ENCODE data around the gene EDEM2.

Gene EDEM2

DNA sequence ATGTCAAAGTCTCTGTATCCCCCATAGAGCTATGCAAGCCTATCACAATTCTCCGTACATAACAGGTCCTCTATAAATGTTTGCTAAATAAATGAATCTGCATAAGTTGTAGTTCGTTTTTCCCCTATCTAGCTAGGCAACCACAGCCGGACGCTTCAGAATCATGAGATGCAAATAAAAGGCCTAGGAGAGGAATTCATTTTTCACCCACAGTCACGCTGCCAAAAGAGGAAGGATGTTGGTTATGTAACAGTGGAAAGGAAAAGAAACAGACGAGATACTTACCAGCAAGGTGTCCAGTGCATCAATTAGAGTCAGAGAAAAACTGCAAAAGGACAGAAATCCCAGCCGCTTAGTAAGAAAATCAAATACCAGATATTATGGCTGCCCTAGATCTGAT, 2.4 kb downstream of the EDEM2 start:
- Histone ChIP-seq H3K4me1 (ENCODE audit: control insufficient read depth, insufficient read depth, low read length) (peaks cover 13% of the 10 kb centered on the region), H3K36me3 (ENCODE audit: insufficient read depth, low read length) (peaks cover 20% of the 10 kb centered on the region), H3K9me3 (replicated peaks; ENCODE audit: low read length) (no peaks in the 10 kb centered on the region), H3K4me3 (ENCODE audit: low read length) (no peak overlapping the region), H3K9ac (ENCODE audit: low read depth, low read length) (no peak overlapping the region), H3K4me2 (ENCODE audit: low read length) (no peak overlapping the region), H3K27me3 (ENCODE audit: control insufficient read depth, insufficient read depth, low read length) (no peaks in the 10 kb centered on the region)

DNA sequence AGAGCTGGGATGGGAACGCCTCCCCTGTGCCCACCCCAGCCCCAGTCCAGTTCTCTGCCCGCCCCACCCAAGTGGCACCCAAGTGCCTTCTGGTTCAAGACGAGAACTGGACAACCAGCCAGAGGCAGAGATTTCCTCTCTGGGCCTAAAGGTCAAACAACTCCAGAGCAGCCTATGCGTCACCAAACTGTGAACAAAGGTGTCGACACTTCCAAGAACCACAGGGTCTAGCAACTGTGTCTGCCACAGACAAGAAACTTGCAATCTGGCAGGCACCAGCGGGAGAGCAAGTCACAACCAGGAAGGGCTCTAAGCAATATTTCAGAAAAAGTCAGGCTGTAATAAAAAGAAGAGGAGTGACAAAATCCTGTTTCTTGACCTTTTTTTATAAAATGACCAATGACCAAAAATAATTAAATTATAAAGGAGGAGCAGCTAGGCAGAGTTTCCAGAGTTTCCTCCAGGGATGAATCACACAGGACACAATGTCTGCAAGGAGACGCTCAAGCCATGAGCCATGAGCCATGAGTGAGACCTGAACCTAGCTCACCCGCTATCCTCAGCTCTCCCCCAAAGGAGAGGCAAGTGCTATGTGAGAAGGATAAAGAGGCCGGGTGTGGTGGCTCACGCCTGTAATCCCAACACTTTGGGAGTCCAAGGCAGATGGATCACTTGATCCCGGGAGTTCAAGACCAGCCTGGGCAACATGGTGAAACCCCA, 11.1 kb downstream of the EDEM2 start:
- H3K4me2 ChIP-seq (ENCODE audit: low read length): no peak overlapping the region
- peaks cover 36% of the 10 kb centered on the region for H3K36me3 ChIP-seq (ENCODE audit: insufficient read depth, low read length)
- no peaks in the 10 kb centered on the region for H3K27me3 ChIP-seq (ENCODE audit: control insufficient read depth, insufficient read depth, low read length)
- H3K9me3 ChIP-seq (replicated peaks; ENCODE audit: low read length): no peaks in the 10 kb centered on the region
- no peak overlapping the region for H3K9ac ChIP-seq (ENCODE audit: low read depth, low read length)
- H3K4me1 ChIP-seq (ENCODE audit: control insufficient read depth, insufficient read depth, low read length): peaks cover 6% of the 10 kb centered on the region
- H3K4me3 ChIP-seq (ENCODE audit: low read length): no peak overlapping the region

DNA sequence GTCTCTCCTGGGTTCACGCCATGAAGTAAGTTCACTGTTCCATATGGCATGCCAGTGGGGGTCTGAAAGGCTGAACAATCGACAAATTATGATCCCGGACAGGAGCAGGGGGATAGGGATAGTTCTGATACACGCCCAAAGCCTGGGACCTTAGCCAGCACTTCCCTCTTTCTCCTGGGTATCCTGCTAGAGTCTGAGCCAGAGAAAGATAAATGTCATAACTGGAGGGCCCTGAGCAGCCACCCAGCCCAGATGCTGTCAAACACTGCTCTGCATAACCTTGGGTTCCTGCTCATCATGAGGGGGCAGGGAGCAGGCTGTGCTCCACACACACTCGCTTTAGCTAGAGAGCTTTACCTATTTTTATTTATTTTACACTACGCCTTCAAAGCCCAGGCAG, 12.3 kb downstream of the EDEM2 start:
- Histone ChIP-seq H3K27me3 (ENCODE audit: control insufficient read depth, insufficient read depth, low read length) (no peaks in the 10 kb centered on the region), H3K4me3 (ENCODE audit: low read length) (no peak overlapping the region), H3K4me2 (ENCODE audit: low read length) (no peak overlapping the region), H3K9me3 (replicated peaks; ENCODE audit: low read length) (no peaks in the 10 kb centered on the region), H3K9ac (ENCODE audit: low read depth, low read length) (no peak overlapping the region), H3K4me1 (ENCODE audit: control insufficient read depth, insufficient read depth, low read length) (peaks cover 6% of the 10 kb centered on the region), H3K36me3 (ENCODE audit: insufficient read depth, low read length) (peaks cover 44% of the 10 kb centered on the region)

DNA sequence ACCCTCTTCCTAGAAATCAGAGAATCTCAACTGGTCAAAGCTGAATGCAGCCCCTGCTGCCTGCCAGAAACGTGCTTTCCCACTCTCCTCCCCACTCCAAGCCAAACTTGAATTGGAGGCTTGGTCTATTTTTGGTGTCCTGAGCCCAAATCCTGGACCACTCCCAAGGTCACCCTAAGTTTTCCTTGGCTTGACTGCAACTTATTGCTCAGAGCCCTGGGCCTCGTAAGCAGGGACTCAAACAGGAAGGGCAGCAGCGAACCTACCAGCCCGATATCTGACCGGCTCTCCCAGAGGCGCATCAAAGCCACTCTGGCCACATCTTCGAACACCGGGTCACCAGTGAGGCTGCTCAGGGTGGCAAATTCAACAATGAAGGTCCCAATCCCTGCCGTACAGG, 12.7 kb downstream of the EDEM2 start:
- H3K9ac ChIP-seq (ENCODE audit: low read depth, low read length): no peak overlapping the region
- peaks cover 44% of the 10 kb centered on the region for H3K36me3 ChIP-seq (ENCODE audit: insufficient read depth, low read length)
- H3K27me3 ChIP-seq (ENCODE audit: control insufficient read depth, insufficient read depth, low read length): no peaks in the 10 kb centered on the region
- no peaks in the 10 kb centered on the region for H3K9me3 ChIP-seq (replicated peaks; ENCODE audit: low read length)
- peaks cover 10% of the 10 kb centered on the region for H3K4me1 ChIP-seq (ENCODE audit: control insufficient read depth, insufficient read depth, low read length)
- no peak overlapping the region for H3K4me2 ChIP-seq (ENCODE audit: low read length)
- no peak overlapping the region for H3K4me3 ChIP-seq (ENCODE audit: low read length)

DNA sequence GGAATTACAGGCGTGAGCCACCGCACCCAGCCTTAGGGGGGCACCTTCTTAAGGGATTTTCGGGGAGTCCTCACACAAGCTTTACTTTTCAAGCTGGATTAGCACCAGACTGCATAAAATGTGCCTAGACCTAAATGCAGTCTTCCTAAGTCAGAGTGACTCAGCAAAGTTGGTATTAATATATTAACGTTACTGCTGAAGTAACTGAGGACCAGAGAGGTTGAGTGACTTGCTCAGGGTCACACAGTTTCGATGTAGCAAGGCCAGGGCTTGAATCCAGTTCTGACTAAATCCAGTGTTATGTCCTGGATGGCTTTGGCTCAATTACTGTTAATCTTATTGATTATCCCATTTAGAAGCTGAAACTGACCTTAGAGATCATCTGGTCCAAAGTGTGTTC, 13.4 kb downstream of the EDEM2 start:
- peaks cover 13% of the 10 kb centered on the region for H3K4me1 ChIP-seq (ENCODE audit: control insufficient read depth, insufficient read depth, low read length)
- H3K4me2 ChIP-seq (ENCODE audit: low read length): no peak overlapping the region
- H3K36me3 ChIP-seq (ENCODE audit: insufficient read depth, low read length): peaks cover 44% of the 10 kb centered on the region
- H3K27me3 ChIP-seq (ENCODE audit: control insufficient read depth, insufficient read depth, low read length): no peaks in the 10 kb centered on the region
- H3K9me3 ChIP-seq (replicated peaks; ENCODE audit: low read length): no peaks in the 10 kb centered on the region
- no peak overlapping the region for H3K9ac ChIP-seq (ENCODE audit: low read depth, low read length)
- no peak overlapping the region for H3K4me3 ChIP-seq (ENCODE audit: low read length)

DNA sequence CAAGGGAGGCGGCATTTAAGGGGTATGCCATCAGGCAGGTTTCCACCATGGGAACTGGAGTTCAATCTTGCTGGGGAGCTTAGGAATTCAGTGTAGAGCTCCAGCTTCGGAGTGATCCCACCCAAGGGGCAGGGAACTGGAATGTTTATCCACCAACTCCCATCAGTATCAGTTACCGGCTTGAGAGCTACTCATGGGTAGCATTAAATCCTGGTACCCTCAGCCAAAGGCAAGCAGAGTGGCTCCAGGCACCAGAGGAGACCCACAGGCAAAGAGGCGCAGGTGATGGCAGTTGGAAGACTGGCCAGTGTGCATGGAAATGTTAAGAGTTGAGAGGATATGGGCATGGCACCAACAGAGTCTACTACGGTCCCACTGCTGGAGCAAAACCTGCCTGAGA, 14.1 kb downstream of the EDEM2 start:
- no peak overlapping the region for H3K9ac ChIP-seq (ENCODE audit: low read depth, low read length)
- H3K4me1 ChIP-seq (ENCODE audit: control insufficient read depth, insufficient read depth, low read length): peaks cover 13% of the 10 kb centered on the region
- H3K36me3 ChIP-seq (ENCODE audit: insufficient read depth, low read length): peaks cover 41% of the 10 kb centered on the region
- no peak overlapping the region for H3K4me2 ChIP-seq (ENCODE audit: low read length)
- no peak overlapping the region for H3K4me3 ChIP-seq (ENCODE audit: low read length)
- H3K9me3 ChIP-seq (replicated peaks; ENCODE audit: low read length): no peaks in the 10 kb centered on the region
- H3K27me3 ChIP-seq (ENCODE audit: control insufficient read depth, insufficient read depth, low read length): no peaks in the 10 kb centered on the region

DNA sequence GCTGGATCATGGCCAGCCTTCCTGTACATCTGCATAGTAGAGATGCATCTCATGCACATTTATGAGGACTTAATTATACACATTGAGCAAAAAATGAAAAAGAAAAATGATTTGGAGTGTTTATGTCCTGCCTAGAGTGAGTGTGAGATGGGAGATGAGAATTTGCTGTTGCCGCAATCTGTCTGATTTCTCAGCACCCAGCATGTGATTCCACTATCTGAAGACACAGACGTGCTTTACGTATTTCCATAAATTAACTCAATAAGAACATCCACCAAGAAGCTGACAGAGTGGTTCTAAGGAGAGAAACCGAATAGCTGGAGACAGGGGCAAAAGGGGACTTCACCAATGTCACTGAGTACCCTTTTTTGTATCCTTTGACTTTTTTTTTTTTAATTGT, 15.2 kb downstream of the EDEM2 start:
- H3K36me3 ChIP-seq (ENCODE audit: insufficient read depth, low read length): peaks cover 33% of the 10 kb centered on the region
- no peaks in the 10 kb centered on the region for H3K9me3 ChIP-seq (replicated peaks; ENCODE audit: low read length)
- no peak overlapping the region for H3K4me3 ChIP-seq (ENCODE audit: low read length)
- no peak overlapping the region for H3K4me2 ChIP-seq (ENCODE audit: low read length)
- no peaks in the 10 kb centered on the region for H3K27me3 ChIP-seq (ENCODE audit: control insufficient read depth, insufficient read depth, low read length)
- peaks cover 13% of the 10 kb centered on the region for H3K4me1 ChIP-seq (ENCODE audit: control insufficient read depth, insufficient read depth, low read length)
- no peak overlapping the region for H3K9ac ChIP-seq (ENCODE audit: low read depth, low read length)

DNA sequence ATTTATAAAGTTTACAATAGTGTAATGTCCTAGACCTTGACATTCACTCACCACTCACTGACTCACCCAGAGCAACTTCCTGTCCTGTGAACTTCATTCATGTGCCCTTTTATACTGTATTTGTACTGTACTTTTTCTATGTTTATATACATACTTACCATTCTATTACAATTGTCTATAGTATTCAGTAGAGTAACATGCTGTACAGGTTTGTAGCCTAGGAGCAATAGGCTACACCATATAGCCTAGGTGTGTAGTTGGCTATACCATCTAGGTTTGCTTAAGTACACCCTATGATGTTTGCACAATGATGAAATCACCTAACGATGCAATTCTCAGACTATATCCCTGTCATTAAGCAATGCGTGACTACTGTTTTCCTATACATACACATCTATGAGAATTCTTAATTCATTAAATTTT, 17.5 kb downstream of the EDEM2 start:
- H3K9me3 ChIP-seq (replicated peaks; ENCODE audit: low read length): no peaks in the 10 kb centered on the region
- H3K27me3 ChIP-seq (ENCODE audit: control insufficient read depth, insufficient read depth, low read length): no peaks in the 10 kb centered on the region
- no peak overlapping the region for H3K9ac ChIP-seq (ENCODE audit: low read depth, low read length)
- peaks cover 36% of the 10 kb centered on the region for H3K36me3 ChIP-seq (ENCODE audit: insufficient read depth, low read length)
- H3K4me2 ChIP-seq (ENCODE audit: low read length): no peak overlapping the region
- H3K4me1 ChIP-seq (ENCODE audit: control insufficient read depth, insufficient read depth, low read length): peaks cover 8% of the 10 kb centered on the region
- H3K4me3 ChIP-seq (ENCODE audit: low read length): no peak overlapping the region

DNA sequence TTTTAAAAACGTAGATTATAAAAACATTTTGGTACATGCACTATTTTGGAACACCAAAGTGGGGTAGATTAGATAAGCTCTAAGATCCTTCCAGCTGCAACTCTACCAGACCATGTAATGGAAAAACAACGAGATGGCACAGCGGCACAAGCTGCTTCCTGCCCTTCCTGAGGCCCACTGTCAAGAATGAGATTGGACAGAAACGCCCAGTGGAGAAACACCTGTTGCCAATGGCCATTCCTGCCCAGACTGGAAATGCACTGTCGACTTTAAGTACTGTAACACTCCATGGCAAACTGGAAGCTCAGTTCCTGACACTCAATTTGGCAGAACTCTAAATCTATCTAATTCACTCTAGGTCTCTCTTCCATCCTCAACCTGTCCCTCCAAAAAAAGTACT, 21.4 kb downstream of the EDEM2 start:
- Histone ChIP-seq H3K9me3 (replicated peaks; ENCODE audit: low read length) (no peaks in the 10 kb centered on the region), H3K4me2 (ENCODE audit: low read length) (no peak overlapping the region), H3K4me3 (ENCODE audit: low read length) (no peak overlapping the region), H3K27me3 (ENCODE audit: control insufficient read depth, insufficient read depth, low read length) (no peaks in the 10 kb centered on the region), H3K36me3 (ENCODE audit: insufficient read depth, low read length) (peaks cover 37% of the 10 kb centered on the region), H3K4me1 (ENCODE audit: control insufficient read depth, insufficient read depth, low read length) (peaks cover 6% of the 10 kb centered on the region), H3K9ac (ENCODE audit: low read depth, low read length) (no peak overlapping the region)

DNA sequence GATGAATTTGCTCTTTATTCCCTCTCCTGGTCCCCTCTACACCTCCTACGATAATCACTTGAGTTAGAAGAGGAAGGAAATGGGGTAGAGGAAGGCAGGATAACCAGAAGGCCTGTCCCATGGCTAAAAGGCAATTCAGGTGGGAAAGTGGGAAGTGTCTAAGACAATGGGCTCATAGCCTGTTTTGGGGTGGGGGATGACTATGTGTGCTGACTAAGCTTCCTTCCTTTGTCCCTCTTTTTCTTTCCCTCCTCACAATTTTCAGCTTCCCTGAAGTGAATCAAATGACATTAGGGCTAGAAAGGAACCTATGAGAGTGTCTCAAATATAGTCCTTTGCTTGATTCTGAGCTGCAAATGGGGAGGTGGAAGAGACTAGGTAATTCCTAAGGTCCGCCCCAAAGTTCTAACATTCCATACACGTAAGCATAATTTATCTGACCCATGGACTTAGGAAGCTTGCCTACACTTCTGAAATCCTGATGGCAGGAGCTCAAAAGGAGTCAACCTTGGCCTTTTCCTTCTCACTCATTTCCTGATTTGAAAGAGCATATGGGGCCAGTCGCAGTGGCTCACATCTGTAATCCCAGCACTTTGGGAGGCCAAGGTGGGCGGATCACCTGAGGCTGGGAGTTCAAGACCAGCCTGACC, 24.3 kb downstream of the EDEM2 start:
- H3K4me1 ChIP-seq (ENCODE audit: control insufficient read depth, insufficient read depth, low read length): peaks cover 10% of the 10 kb centered on the region
- no peak overlapping the region for H3K9ac ChIP-seq (ENCODE audit: low read depth, low read length)
- H3K4me3 ChIP-seq (ENCODE audit: low read length): no peak overlapping the region
- H3K27me3 ChIP-seq (ENCODE audit: control insufficient read depth, insufficient read depth, low read length): no peaks in the 10 kb centered on the region
- H3K4me2 ChIP-seq (ENCODE audit: low read length): no peak overlapping the region
- peaks cover 40% of the 10 kb centered on the region for H3K36me3 ChIP-seq (ENCODE audit: insufficient read depth, low read length)
- no peaks in the 10 kb centered on the region for H3K9me3 ChIP-seq (replicated peaks; ENCODE audit: low read length)

DNA sequence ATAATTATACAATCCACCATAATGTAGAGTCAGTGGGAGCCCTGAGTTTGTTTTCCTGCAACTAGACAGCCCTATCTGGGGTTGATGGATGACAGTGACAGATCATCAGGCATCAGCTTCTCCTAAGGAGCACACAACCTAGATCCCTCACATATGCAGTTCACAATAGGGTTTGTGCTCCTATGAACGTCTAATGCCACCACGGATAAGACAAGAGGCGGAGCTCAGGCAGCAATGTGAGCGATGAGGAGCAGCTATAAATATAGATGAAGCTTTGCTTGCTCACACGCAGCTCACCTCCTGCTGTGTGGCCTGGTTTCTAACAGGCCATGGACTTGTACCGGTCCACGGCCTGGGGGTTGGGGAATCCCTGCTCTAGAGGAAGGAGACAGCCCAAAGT, 25.9 kb downstream of the EDEM2 start:
- Histone ChIP-seq H3K4me1 (ENCODE audit: control insufficient read depth, insufficient read depth, low read length) (peaks cover 25% of the 10 kb centered on the region), H3K27me3 (ENCODE audit: control insufficient read depth, insufficient read depth, low read length) (no peaks in the 10 kb centered on the region), H3K4me3 (ENCODE audit: low read length) (no peak overlapping the region), H3K9ac (ENCODE audit: low read depth, low read length) (no peak overlapping the region), H3K9me3 (replicated peaks; ENCODE audit: low read length) (no peaks in the 10 kb centered on the region), H3K36me3 (ENCODE audit: insufficient read depth, low read length) (peaks cover 45% of the 10 kb centered on the region), H3K4me2 (ENCODE audit: low read length) (no peak overlapping the region)
